Sigmoid colon (tissue), 3 donors: ENCODE measurements around the gene MCM3.

Source experiments
- CTCF ChIP-seq, 4 experiments: fragments of 450-650 bp in 3 of 4; fragments of 200-600 bp in 1 of 4; IDR thresholded peaks; one replicate each; pipeline ENCODE4 v1.5.1; 2016 to 2019; ENCODE audit warnings: antibody characterized with exemption in 4 of 4, mild to moderate bottlenecking in 3 of 4, moderate library complexity in 2 of 4
- POLR2A ChIP-seq, 2 donors: fragments of 450-650 bp; IDR thresholded peaks; one replicate each; pipeline ENCODE4 v1.6.1; 2016; ENCODE audit warnings: antibody characterized with exemption in 2 of 2, mild to moderate bottlenecking in 2 of 2, moderate library complexity in 2 of 2

- TF ChIP-seq CTCF (IDR thresholded peaks at IDR 0.05) (no peak), POLR2A (IDR thresholded peaks at IDR 0.05) (no peak)
These were observed 41.3 kb upstream of the MCM3 start for GRCh38 chr6:52325695-52326471.
